Uterus (tissue), 4 donors: Measurements from ENCODE around the gene LGMN. TPM values are rescaled to one million over a fixed set of nuclear protein-coding genes. Genes with fewer than 3 reads are reported as not detected.

Experiments
- DNase-seq, 2 donors: peaks; one replicate each; pipeline ENCODE4 v3.0.0-alpha.2; 2019 to 2020
- H3K27ac ChIP-seq, 2 donors: fragments of 200-600 bp; sonication (generic); 1 replicate in 1 of 2; 2 replicates in 1 of 2; pipeline ENCODE4 v1.5.1; 2016 to 2018
- H3K27me3 ChIP-seq, 2 donors: fragments of 200-600 bp; sonication (generic); one replicate each; pipeline ENCODE4 v1.5.1; 2018 to 2019; ENCODE audit warnings: control low read depth in 1 of 2
- H3K36me3 ChIP-seq, 2 donors: fragments of 200-600 bp; sonication (generic); one replicate each; pipeline ENCODE4 v1.5.1; 2019; ENCODE audit warnings: control low read depth in 1 of 2
- H3K4me1 ChIP-seq, 2 donors: fragments of 200-600 bp; sonication (generic); one replicate each; pipeline ENCODE4 v1.5.1; 2018 to 2019; ENCODE audit warnings: control low read depth in 1 of 2
- H3K4me3 ChIP-seq, 2 donors: fragments of 200-600 bp; sonication (generic); 1 replicate in 1 of 2; 2 replicates in 1 of 2; pipeline ENCODE4 v1.5.1; 2018 to 2019; ENCODE audit warnings: mild to moderate bottlenecking in 1 of 2
- H3K9me3 ChIP-seq, 2 donors: fragments of 200-600 bp; sonication (generic); one replicate each; pipeline ENCODE4 v1.5.1; 2019; ENCODE audit warnings: control low read depth in 1 of 2
- POLR2A ChIP-seq, 2 donors: fragments of 450-650 bp; IDR thresholded peaks; one replicate each; pipeline ENCODE4 v1.6.1; 2016; ENCODE audit warnings: antibody characterized with exemption in 2 of 2, mild to moderate bottlenecking in 1 of 2, moderate library complexity in 1 of 2
- intact Hi-C: fragments of 100-400 bp; cut with DNase I; formaldehyde crosslinking; loops from one replicate; pipeline ENCODE4 v1.15.1; 2023; ENCODE audit warnings: low total_unique reads
- total RNA-seq, 4 donors: library from RNA; depleted of rRNA in 3 of 4; stranded (reverse); fragments of >200 nt in 3 of 4; gene quantifications; one replicate each; pipeline versions ENCODE4 v1.1.0 to v1.2.4, GENCODE V29; 2014 to 2023
- TF ChIP-seq, protein P1 (sequence below), 4 experiments: fragments of 200-600 bp in 2 of 4; fragments of 450-650 bp in 2 of 4; sonication (generic) in 2 of 4; IDR thresholded peaks; one replicate each; pipeline ENCODE4 v1.5.1; 2016 to 2019; ENCODE audit warnings: antibody characterized with exemption in 4 of 4, mild to moderate bottlenecking in 2 of 4, moderate library complexity in 1 of 4
- donor health status: DM: yes; HTN: yes; CAD: no.

Gene LGMN
- total RNA-seq, 4 donors from 2014 or later = 13.6 to 91.4 (median 69.1) TPM

DNA sequence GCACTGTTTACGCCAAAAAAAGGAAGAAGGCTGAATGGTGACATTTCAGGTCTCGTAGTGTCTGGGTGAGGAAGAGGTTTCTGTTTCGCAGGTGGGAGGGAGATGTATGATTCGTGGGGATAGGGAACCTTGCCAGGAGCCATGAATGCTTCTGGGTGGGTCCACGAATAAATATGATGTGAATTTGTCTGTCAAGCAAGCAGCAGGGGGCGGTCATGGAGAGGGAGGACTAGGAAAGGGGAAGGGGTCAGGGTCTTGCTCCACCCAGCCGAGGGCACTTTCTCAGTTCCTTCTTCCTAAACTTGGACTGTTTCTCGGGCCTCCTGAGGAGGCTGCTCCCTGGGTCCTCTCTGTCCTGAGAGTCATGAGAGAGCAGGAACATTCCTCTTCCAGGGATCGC is 72.5 kb downstream of the LGMN start:
- DNase-seq = peak in 1 of 2 donors; percentile 10

DNA sequence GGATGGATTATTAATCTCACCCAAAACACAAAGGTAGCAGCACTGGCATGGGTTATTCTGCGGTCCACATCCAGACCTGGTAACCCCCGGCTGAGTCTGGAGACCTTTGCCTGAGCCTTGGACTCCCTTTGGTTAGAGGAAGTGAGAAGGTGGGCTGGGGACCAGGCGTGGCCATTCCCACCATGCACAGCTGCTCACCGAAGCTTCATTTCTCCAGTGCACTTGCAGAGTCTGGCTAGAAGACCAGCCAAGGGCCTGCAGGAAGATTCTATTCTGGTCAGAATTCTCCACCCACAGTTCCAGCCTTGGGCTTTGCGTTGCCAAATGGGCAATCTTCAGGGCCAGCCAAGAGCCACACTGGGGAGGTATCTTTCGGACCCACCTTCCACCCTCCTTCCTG is 73.0 kb downstream of the LGMN start:
- intact Hi-C loops = no loop called here

More for the DNA sequence above, 72.5 kb downstream of the LGMN start:
- H3K4me3 ChIP-seq = no peak overlapping the region
- no peaks in the 10 kb centered on the region for H3K36me3 ChIP-seq
- no peaks in the 10 kb centered on the region for H3K4me1 ChIP-seq
- H3K27ac ChIP-seq = no peak overlapping the region
- intact Hi-C loops = no loop called here
- no peaks in the 10 kb centered on the region for H3K9me3 ChIP-seq
- no peaks in the 10 kb centered on the region for H3K27me3 ChIP-seq
- TF ChIP-seq, protein P1, sequence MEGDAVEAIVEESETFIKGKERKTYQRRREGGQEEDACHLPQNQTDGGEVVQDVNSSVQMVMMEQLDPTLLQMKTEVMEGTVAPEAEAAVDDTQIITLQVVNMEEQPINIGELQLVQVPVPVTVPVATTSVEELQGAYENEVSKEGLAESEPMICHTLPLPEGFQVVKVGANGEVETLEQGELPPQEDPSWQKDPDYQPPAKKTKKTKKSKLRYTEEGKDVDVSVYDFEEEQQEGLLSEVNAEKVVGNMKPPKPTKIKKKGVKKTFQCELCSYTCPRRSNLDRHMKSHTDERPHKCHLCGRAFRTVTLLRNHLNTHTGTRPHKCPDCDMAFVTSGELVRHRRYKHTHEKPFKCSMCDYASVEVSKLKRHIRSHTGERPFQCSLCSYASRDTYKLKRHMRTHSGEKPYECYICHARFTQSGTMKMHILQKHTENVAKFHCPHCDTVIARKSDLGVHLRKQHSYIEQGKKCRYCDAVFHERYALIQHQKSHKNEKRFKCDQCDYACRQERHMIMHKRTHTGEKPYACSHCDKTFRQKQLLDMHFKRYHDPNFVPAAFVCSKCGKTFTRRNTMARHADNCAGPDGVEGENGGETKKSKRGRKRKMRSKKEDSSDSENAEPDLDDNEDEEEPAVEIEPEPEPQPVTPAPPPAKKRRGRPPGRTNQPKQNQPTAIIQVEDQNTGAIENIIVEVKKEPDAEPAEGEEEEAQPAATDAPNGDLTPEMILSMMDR (IDR thresholded peaks at IDR 0.05) = no peak
- TF ChIP-seq POLR2A (IDR thresholded peaks at IDR 0.05) = no peak

DNA sequence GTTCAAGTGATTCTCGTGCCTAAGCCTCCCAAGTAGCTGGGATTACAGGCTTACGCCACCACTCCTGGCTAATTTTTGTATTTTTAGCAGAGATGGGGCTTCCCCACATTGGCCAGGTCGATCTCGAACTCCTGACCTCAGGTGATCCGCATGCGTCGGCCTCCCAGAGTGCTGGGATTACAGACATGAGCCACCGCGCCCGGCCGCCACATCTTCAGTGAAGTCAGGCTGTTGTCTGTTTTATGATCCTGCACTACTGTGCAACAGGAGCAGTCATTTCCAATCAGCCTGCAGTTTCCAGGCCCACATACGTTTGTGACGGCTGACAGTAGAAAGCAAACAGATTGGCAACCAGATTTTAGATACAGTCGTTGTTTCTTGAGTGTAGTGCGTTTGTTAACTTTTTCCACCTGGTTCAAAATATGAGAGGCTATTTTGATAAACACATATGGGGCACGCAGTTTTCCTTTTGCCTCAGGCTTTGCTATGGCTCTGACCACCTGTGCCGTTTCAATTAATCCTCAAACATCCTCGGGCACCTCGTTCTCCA is 74.8 kb downstream of the LGMN start:
- Histone ChIP-seq H3K4me1 (no peaks in the 10 kb centered on the region), H3K4me3 (no peak overlapping the region), H3K27me3 (no peaks in the 10 kb centered on the region), H3K9me3 (no peaks in the 10 kb centered on the region), H3K27ac (no peak overlapping the region), H3K36me3 (no peaks in the 10 kb centered on the region)
- intact Hi-C loops = no loop called here
- no peak for TF ChIP-seq POLR2A (IDR thresholded peaks at IDR 0.05)
- TF ChIP-seq, protein P1 (IDR thresholded peaks at IDR 0.05) = no peak
- no peak for DNase-seq

More for the DNA sequence above, 73.0 kb downstream of the LGMN start:
- H3K36me3 ChIP-seq = no peaks in the 10 kb centered on the region
- no peaks in the 10 kb centered on the region for H3K27me3 ChIP-seq
- H3K4me1 ChIP-seq = no peaks in the 10 kb centered on the region
- no peak overlapping the region for H3K27ac ChIP-seq
- no peak overlapping the region for H3K4me3 ChIP-seq
- H3K9me3 ChIP-seq = no peaks in the 10 kb centered on the region
- TF ChIP-seq, protein P1 (IDR thresholded peaks at IDR 0.05) = no peak
- TF ChIP-seq POLR2A (IDR thresholded peaks at IDR 0.05) = no peak
- DNase-seq = peak in 1 of 2 donors; percentile 4

DNA sequence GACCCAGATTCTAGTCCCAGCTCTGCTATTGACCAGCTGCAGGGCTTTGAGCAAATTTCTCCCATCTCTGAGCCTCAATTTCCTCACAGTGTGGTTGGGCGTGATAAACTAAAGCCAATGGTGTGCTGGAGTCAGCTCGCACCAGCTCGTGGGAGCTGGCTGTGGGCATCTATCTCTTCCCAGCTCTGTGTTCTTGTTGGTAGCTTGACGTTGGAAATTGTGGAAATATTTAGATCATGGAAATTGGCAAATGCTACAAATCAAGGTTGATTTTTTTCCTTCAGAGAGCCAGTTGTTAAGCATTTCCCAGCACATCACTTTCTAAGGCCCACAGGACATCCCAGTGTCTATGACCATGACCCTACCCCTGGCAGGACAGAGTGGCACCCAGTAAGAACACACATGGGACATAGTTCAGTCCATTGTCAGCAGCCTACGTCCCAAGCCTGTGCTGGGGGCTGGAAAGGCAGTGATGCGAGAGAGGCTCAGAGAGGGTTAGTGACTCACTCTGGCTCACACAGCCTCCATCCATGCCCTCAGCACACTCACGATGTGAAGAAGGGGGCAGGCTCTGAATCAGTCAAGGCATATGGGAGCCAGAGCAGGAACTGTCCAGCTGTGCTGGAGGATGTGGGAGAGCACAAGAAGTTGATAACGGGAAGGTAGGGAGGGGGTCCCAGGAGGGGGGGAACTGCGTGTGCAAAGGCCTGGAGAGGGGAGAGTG is 77.6 kb downstream of the LGMN start:
- H3K27ac ChIP-seq = no peak overlapping the region
- no peaks in the 10 kb centered on the region for H3K9me3 ChIP-seq
- H3K27me3 ChIP-seq = no peaks in the 10 kb centered on the region
- intact Hi-C loops = no loop called here
- H3K4me3 ChIP-seq = no peak overlapping the region
- DNase-seq = no peak
- TF ChIP-seq, protein P1 (IDR thresholded peaks at IDR 0.05) = no peak
- TF ChIP-seq POLR2A (IDR thresholded peaks at IDR 0.05) = no peak
- no peaks in the 10 kb centered on the region for H3K4me1 ChIP-seq
- H3K36me3 ChIP-seq = no peaks in the 10 kb centered on the region

DNA sequence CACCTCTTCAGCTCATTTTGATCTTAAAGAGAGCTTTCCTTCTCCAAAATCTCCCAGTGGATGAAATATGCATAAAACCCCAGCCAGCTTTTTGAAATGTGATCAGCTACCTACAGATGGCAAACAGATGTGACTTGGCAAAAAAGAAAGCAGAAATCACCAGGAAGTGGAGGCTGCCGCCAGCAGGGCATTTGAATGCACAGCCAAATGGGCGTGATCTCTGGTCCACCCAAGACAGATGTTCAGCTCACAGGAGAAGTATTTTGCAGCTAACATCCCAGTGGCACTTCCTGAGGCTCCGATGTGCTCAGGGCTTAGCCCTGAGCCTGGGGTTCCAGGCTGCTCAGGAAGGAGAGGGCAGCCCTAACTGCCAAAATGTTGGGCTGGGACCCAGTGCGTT is 78.3 kb downstream of the LGMN start:
- intact Hi-C loops = no loop called here
- TF ChIP-seq, protein P1 (IDR thresholded peaks at IDR 0.05) = no peak
- no peak for TF ChIP-seq POLR2A (IDR thresholded peaks at IDR 0.05)
- H3K4me1 ChIP-seq = no peaks in the 10 kb centered on the region
- no peaks in the 10 kb centered on the region for H3K9me3 ChIP-seq
- H3K36me3 ChIP-seq = no peaks in the 10 kb centered on the region
- DNase-seq = no peak
- no peaks in the 10 kb centered on the region for H3K27me3 ChIP-seq
- no peak overlapping the region for H3K4me3 ChIP-seq
- no peak overlapping the region for H3K27ac ChIP-seq
